ENCODE measurements around the gene UNCX.

- TF ChIP-seq CTCF (IDR thresholded peaks at IDR 0.05; ENCODE audit: low read length) (no peak), EZH2 (optimal IDR thresholded peaks at IDR 0.05; ENCODE audit: low read depth, low read length) (no peak), EZH2phosphoT487 (IDR thresholded peaks at IDR 0.05; ENCODE audit: low read length) (no peak)
Measured at GRCh38 chr7:1268866-1269265, 36.2 kb downstream of the UNCX start.
